ENCODE measurements around the gene ZNF541. TPM values are rescaled to one million over a fixed set of nuclear protein-coding genes. Genes with fewer than 3 reads are reported as not detected.

Gene ZNF541
- total and polyA plus RNA-seq, 10 donors, result 0.20 to 1.2 (median 0.46) TPM

- Histone ChIP-seq H3K4me1 (peaks cover 15 to 86% (median 59%) of the 10 kb centered on the region in 6 donors), H3K9me3 (no peaks in the 10 kb centered on the region), H3K27me3 (replicated peaks in 1 of 7) (no peaks in the 10 kb centered on the region), H3K4me3 (no peak overlapping the region), H3K36me3 (peaks cover 0 to 25% (median 0%) of the 10 kb centered on the region in 6 donors), H3K27ac (peak overlapping the region in 2 of 8 donors; percentile 15 to 59)
- TF ChIP-seq CTCF (IDR thresholded peaks at IDR 0.05 in 8 of 11, conservative IDR thresholded peaks at IDR 0.05 in 3 of 11) (no peak), POLR2AphosphoS5 (IDR thresholded peaks at IDR 0.05) (no peak), POLR2A (IDR thresholded peaks at IDR 0.05) (no peak)
- DNase-seq, result no peak
- intact Hi-C loops (cut with DNase I; ENCODE audit: low total_unique reads), result no loop called here
- 60 to 75% (median 67%) methylated on average over 13 to 14 of the region's 14 CpGs for WGBS, 5 donors
These were observed 40.4 kb upstream of the ZNF541 start for GRCh38 chr19:47613165-47614020.

DNA sequence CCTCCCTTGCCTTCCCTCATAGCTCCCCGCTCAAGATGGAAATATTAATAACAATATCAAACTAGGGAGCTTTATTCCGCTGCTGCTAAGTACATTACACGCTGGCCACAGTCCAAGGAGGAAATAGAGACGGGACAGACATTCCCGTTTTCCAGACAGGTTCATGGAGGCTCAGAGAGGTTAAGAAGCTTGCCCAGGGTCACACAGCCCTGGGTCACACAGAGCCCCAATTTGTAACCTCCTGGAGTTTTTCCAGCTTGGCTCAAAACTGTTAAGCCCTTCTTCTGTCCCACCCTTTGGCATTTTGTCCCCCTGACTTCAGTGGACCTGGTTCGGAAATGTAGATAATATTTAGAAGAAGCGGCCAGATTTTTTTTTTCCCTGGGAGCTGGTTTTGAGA lies 38.0 kb upstream of the ZNF541 start:
- intact Hi-C loops (cut with DNase I; ENCODE audit: low total_unique reads), result no loop called here
- H3K27ac ChIP-seq, result peak overlapping the region in 4 of 8 donors; percentile 96 to 99 (median 97)
- peaks cover 20 to 78% (median 46%) of the 10 kb centered on the region in 6 donors for H3K4me1 ChIP-seq
- 66 to 86% (median 69%) methylated on average over 7 of the region's 7 CpGs for WGBS, 5 donors
- H3K36me3 ChIP-seq, result peaks cover 0 to 25% (median 0%) of the 10 kb centered on the region in 6 donors
- TF ChIP-seq POLR2AphosphoS5 (IDR thresholded peaks at IDR 0.05) (no peak), POLR2A (IDR thresholded peaks at IDR 0.05) (no peak), CTCF (IDR thresholded peaks at IDR 0.05 in 8 of 11, conservative IDR thresholded peaks at IDR 0.05 in 3 of 11) (no peak)
- no peaks in the 10 kb centered on the region for H3K27me3 ChIP-seq (replicated peaks in 1 of 7)
- DNase-seq, result no peak
- H3K9me3 ChIP-seq, result no peaks in the 10 kb centered on the region
- peak overlapping the region in 5 of 8 donors; percentile 66 to 90 (median 87) for H3K4me3 ChIP-seq

DNA sequence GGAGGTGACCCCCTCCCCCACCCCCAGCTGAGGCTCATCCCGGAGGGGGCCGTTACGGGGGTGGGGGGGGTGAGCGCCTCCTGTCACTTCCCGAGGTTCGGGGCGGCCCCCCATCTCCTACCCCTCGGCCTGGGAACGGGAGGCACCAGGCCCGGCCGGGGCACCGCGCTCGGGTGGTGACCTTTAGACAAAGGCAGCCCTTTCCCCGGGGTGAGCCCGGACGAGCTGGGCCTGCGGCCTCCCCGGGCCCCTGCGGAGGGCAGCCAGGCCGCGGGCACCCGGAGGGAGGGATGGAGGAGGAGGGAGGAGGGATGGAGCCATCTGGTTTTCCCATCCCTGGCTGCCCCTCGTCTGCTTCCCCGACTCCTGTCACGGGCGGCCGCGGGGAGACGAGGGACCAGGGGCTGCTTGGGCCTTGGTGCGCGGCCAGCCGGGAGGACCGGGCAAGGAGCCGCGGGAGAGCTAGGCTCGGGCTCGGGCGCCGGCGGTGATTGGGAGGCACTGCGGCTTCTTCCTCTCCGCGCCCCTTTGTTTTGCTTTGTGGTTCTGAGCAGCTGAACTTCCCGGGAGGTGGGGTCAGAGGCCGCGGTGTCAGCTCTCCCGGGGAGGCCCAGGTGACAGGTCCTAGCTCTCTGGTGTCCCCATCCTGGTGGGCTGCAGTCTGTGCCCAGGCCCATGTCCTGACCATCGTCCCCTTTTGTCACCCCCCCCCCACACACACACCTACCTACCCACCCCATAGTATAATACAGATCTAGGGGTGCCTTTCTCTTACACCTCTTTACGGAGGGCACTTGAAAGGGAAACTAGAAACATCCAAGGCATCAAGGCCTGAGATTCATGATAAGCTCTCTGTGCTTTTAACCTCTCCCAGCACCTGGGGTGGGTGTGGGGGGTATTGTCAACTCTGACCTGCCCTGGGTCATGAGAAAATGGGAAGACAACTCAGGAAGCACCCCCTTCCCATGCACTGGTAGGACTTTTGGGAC lies 37.3 kb upstream of the ZNF541 start:
- intact Hi-C loops (cut with DNase I; ENCODE audit: low total_unique reads), result loop anchor here (5.0 kb wide), 1 partner anchor 93 kb away; the partner anchor contains the start of gene NAPA

More for the DNA sequence above, 37.3 kb upstream of the ZNF541 start:
- TF ChIP-seq POLR2AphosphoS5 (IDR thresholded peaks at IDR 0.05) (peak; percentile 66 to 84 (median 74)), POLR2A (IDR thresholded peaks at IDR 0.05) (no peak), CTCF (IDR thresholded peaks at IDR 0.05 in 8 of 11, conservative IDR thresholded peaks at IDR 0.05 in 3 of 11) (peak in 3 of 11 experiments; percentile 10 to 17 (median 12))
- Histone ChIP-seq H3K4me3 (peak overlapping the region; percentile 66 to 99 (median 86)), H3K36me3 (peaks cover 0 to 19% (median 0%) of the 10 kb centered on the region in 6 donors), H3K27ac (peak overlapping the region; percentile 91 to 99 (median 97)), H3K9me3 (no peaks in the 10 kb centered on the region), H3K4me1 (peaks cover 19 to 71% (median 42%) of the 10 kb centered on the region in 6 donors), H3K27me3 (replicated peaks in 1 of 7) (no peaks in the 10 kb centered on the region)
- DNase-seq, result peak; percentile 90
- 1% methylated on average over 21 to 50 of the region's 50 CpGs for WGBS, 5 donors
